Regular cardiac myocyte (primary cell): ENCODE data around the gene TTC29. TPM values are rescaled to one million over a fixed set of nuclear protein-coding genes. Genes with fewer than 3 reads are reported as not detected.

ENCODE experiments used
- total RNA-seq: library from RNA; depleted of rRNA; stranded (reverse); fragments of >200 nt; gene quantifications from 2 replicates; pipeline ENCODE4 v1.2.3, GENCODE V29; 2014

TTC29 gene
- not detected in 2 replicates for total RNA-seq

GRCh38 chr4:146945556-146946374, at the start of gene TTC29:
Gene TTC29, minus strand, starts transcription at chr4:146945864. Its CDS starts 5,969 bp downstream, at chr4:146939895.

